Panc1 (cell line): ENCODE measurements around the gene IRX4.

Experiments used
- CTCF ChIP-seq: fragments of 450-650 bp; IDR thresholded peaks from 2 replicates; pipeline ENCODE4 v1.5.1; 2017; ENCODE audit warnings: mild to moderate bottlenecking
- POLR2AphosphoS5 ChIP-seq: IDR thresholded peaks from 2 replicates; pipeline ENCODE4 v1.6.1; 2012; ENCODE audit warnings: mild to moderate bottlenecking, low read depth, low read length, moderate library complexity
- REST ChIP-seq, 2 experiments: IDR thresholded peaks; 2 replicates each; pipeline ENCODE4 v1.6.1; 2011 to 2012; ENCODE audit warnings: low read depth in 2 of 2, control low read depth in 1 of 2, low read length in 1 of 2, mild to moderate bottlenecking in 1 of 2, moderate library complexity in 1 of 2; ENCODE audit not compliant: insufficient read depth in 1 of 2

GRCh38 chr5:1912951-1913565 is 30.3 kb upstream of the IRX4 start:
- TF ChIP-seq CTCF (no peak), POLR2AphosphoS5 (no peak), REST (IDR thresholded peaks at IDR 0.05; ENCODE audit: insufficient read depth in 1 of 2, low read depth in 2 of 2, low read length in 1 of 2) (no peak)
